Smooth muscle cell (in vitro differentiated cells): ENCODE data around the gene OR4N5. TPM values are rescaled to one million over a fixed set of nuclear protein-coding genes. Genes with fewer than 3 reads are reported as not detected.
"Not testable (repeated sequence)": the region's sequence is repeated elsewhere in the genome, so short reads cannot be mapped to it uniquely, and the experiment has no call there.

ENCODE experiments used
- DNase-seq: peaks from one replicate; lab custom pipeline; 2025; ENCODE audit not compliant: unreplicated experiment; lab: John Stamatoyannopoulos, UW
- H2AFZ ChIP-seq: fragments of 200-600 bp; sonication (generic); 2 replicates; pipeline ENCODE4 v1.6.0; 2016; ENCODE audit warnings: antibody characterized with exemption, low read depth, mild to moderate bottlenecking
- H3F3A ChIP-seq: fragments of 200-600 bp; sonication (generic); 2 replicates; pipeline ENCODE4 v1.6.0; 2017; ENCODE audit warnings: antibody characterized with exemption, low read depth
- H3K27ac ChIP-seq: fragments of 200-600 bp; sonication (generic); 2 replicates; pipeline ENCODE4 v1.5.1; 2016; ENCODE audit warnings: low read depth, mild to moderate bottlenecking
- H3K27me3 ChIP-seq: fragments of 200-600 bp; sonication (generic); 2 replicates; pipeline ENCODE4 v1.6.1; 2016; ENCODE audit warnings: low read depth, mild to moderate bottlenecking
- H3K36me3 ChIP-seq: fragments of 200-600 bp; sonication (generic); 2 replicates; pipeline ENCODE4 v1.5.1; 2016; ENCODE audit warnings: low read depth
- H3K4me1 ChIP-seq: fragments of 200-600 bp; sonication (generic); 2 replicates; pipeline ENCODE4 v1.5.1; 2016; ENCODE audit warnings: low read depth
- H3K4me2 ChIP-seq: fragments of 200-600 bp; sonication (generic); 2 replicates; pipeline ENCODE4 v1.6.0; 2016; ENCODE audit warnings: mild to moderate bottlenecking
- H3K4me3 ChIP-seq: fragments of 200-600 bp; sonication (generic); 2 replicates; pipeline ENCODE4 v1.5.1; 2016; ENCODE audit warnings: mild to moderate bottlenecking
- H3K79me2 ChIP-seq: fragments of 200-600 bp; sonication (generic); 2 replicates; pipeline ENCODE4 v1.6.0; 2016; ENCODE audit warnings: low read depth, mild to moderate bottlenecking
- H3K9ac ChIP-seq: fragments of 200-600 bp; sonication (generic); 2 replicates; pipeline ENCODE4 v1.6.0; 2016; ENCODE audit warnings: low read depth
- H3K9me3 ChIP-seq: fragments of 200-600 bp; sonication (generic); replicated peaks from 2 replicates; pipeline ENCODE4 v1.5.1; 2016; ENCODE audit warnings: low read depth
- H4K20me1 ChIP-seq: fragments of 200-600 bp; sonication (generic); 2 replicates; pipeline ENCODE4 v1.6.0; 2016; ENCODE audit warnings: low read depth
- WGBS: methylation state at CpG from one replicate; pipeline ENCODE4 v1.1.7; 2016; ENCODE audit warnings: low lambda C conversion rate; 5-methylcytosine and 5-hydroxymethylcytosine counted together
- polyA plus RNA-seq: library from polyadenylated mRNA; unstranded; fragments of >200 nt; fragmentation: Nextera tagmentation; extraction: Ambion mirVana; gene quantifications from 2 replicates; pipeline ENCODE4 v1.2.1, GENCODE V29; 2016
- total RNA-seq: library from RNA; depleted of rRNA; stranded (reverse); fragments of >200 nt; gene quantifications from 2 replicates; pipeline ENCODE4 v1.2.3, GENCODE V29; 2014
- TF ChIP-seq, protein P1 (sequence below): fragments of 200-600 bp; sonication (generic); IDR thresholded peaks from 2 replicates; pipeline ENCODE4 v1.5.1; 2017; ENCODE audit warnings: borderline replicate concordance, mild to moderate bottlenecking, antibody characterized with exemption; ENCODE audit not compliant: insufficient read depth, poor library complexity, severe bottlenecking

OR4N5 gene, protein sequence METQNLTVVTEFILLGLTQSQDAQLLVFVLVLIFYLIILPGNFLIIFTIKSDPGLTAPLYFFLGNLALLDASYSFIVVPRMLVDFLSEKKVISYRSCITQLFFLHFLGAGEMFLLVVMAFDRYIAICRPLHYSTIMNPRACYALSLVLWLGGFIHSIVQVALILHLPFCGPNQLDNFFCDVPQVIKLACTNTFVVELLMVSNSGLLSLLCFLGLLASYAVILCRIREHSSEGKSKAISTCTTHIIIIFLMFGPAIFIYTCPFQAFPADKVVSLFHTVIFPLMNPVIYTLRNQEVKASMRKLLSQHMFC
- total RNA-seq, result not detected in 2 replicates
- not detected in 2 replicates for polyA plus RNA-seq

DNA sequence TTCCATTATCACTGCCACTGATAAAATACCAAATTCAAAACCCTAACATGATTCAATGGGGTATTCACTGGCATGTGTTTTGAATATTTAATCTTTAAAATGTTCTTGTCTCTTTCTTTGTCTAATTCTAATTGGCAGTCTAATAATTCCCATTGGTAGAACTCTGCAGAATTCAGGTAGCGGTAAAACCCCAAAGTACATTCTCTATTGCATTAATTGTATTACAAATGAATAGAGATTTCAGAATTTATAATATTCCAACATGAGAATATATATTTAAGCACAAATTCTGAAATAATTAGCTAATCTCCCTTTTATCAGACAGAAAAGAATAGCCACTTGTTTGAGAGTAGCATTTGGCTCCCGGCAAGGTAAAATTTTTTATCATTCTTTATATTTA, at the start of gene OR4N5:
TSS of gene OR4N5 (plus strand) at position 301 of the 400 bp plus-strand sequence. CDS start 4,916 bp downstream, outside the sequence.
- no peak within 1 kb of the TSS for H3K9ac ChIP-seq
- TF ChIP-seq, protein P1, sequence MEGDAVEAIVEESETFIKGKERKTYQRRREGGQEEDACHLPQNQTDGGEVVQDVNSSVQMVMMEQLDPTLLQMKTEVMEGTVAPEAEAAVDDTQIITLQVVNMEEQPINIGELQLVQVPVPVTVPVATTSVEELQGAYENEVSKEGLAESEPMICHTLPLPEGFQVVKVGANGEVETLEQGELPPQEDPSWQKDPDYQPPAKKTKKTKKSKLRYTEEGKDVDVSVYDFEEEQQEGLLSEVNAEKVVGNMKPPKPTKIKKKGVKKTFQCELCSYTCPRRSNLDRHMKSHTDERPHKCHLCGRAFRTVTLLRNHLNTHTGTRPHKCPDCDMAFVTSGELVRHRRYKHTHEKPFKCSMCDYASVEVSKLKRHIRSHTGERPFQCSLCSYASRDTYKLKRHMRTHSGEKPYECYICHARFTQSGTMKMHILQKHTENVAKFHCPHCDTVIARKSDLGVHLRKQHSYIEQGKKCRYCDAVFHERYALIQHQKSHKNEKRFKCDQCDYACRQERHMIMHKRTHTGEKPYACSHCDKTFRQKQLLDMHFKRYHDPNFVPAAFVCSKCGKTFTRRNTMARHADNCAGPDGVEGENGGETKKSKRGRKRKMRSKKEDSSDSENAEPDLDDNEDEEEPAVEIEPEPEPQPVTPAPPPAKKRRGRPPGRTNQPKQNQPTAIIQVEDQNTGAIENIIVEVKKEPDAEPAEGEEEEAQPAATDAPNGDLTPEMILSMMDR, result no peak
- no peak within 1 kb of the TSS for H2AFZ ChIP-seq
- WGBS, result 77% methylated on average over 2 of the region's 2 CpGs
- no peak within 1 kb of the TSS for H3K4me2 ChIP-seq
- H4K20me1 ChIP-seq, result no peaks in the 10 kb centered on the region
- no peak for DNase-seq
- H3K36me3 ChIP-seq, result no peaks in the 10 kb centered on the region
- H3K4me3 ChIP-seq, result no peak within 1 kb of the TSS
- no peaks in the 10 kb centered on the region for H3F3A ChIP-seq
- H3K79me2 ChIP-seq, result no peaks in the 10 kb centered on the region
- no peaks in the 10 kb centered on the region for H3K27me3 ChIP-seq
- no peaks in the 10 kb centered on the region for H3K4me1 ChIP-seq
- no peak within 1 kb of the TSS for H3K27ac ChIP-seq
- H3K9me3 ChIP-seq, result peaks cover 13% of the 10 kb centered on the region

DNA sequence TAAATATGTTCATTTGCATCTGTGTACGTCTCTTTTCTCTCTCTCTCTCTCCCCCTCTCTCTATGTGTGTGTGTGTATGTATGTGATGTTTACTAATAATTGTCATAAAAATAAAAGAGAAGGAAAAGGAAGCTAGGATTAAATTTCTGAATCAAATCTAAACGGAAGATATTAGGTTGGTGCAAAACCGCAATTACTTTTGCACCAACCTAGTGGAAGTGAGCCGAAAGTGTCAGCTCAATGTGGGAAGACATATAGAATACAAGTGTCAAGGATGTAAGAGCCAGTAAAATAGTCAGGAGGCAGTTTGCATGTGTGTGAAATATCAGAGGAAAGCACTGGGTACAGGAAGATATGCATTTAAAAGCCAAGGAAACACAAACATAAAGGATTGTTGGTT, 46.6 kb upstream of the OR4N5 start:
- Histone ChIP-seq H3K27me3 (no peaks in the 10 kb centered on the region), H3K4me1 (no peaks in the 10 kb centered on the region), H3K4me3 (no peak overlapping the region), H3K9ac (no peak overlapping the region), H2AFZ (no peak overlapping the region), H3K79me2 (no peaks in the 10 kb centered on the region), H3K27ac (no peak overlapping the region), H4K20me1 (no peaks in the 10 kb centered on the region), H3K4me2 (no peak overlapping the region), H3K36me3 (no peaks in the 10 kb centered on the region), H3F3A (no peaks in the 10 kb centered on the region), H3K9me3 (peaks cover 16% of the 10 kb centered on the region)
- DNase-seq, result no peak
- WGBS, result 55% methylated on average over 4 of the region's 4 CpGs
- TF ChIP-seq, protein P1, result no peak

DNA sequence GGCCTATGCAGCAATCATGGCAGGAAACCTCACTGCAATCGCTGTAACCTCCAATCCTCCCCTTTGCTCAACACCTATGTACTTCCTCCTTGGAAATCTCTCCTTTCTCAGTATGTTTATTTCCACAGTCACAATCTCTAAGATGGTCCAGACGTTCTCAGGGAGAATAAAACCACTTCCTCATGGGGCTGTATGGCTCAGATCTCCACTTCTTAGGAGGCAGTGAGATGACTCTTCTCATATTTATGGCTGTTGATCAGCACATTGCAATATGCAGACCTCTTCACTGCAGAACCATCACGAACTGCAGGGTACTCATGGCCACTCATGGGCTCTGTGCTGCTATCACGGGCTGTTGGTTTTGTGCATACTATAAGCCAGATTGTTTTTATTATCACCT, 45.2 kb upstream of the OR4N5 start:
- Histone ChIP-seq H2AFZ (no peak overlapping the region), H3K4me3 (no peak overlapping the region), H3K36me3 (no peaks in the 10 kb centered on the region), H3K4me1 (no peaks in the 10 kb centered on the region), H3F3A (no peaks in the 10 kb centered on the region), H3K4me2 (no peak overlapping the region), H3K79me2 (no peaks in the 10 kb centered on the region), H3K27ac (no peak overlapping the region), H3K9ac (no peak overlapping the region), H3K9me3 (peaks cover 16% of the 10 kb centered on the region), H3K27me3 (no peaks in the 10 kb centered on the region), H4K20me1 (no peaks in the 10 kb centered on the region)
- DNase-seq, result no peak
- WGBS, result 37% methylated on average over 4 of the region's 4 CpGs
- TF ChIP-seq, protein P1, result no peak

DNA sequence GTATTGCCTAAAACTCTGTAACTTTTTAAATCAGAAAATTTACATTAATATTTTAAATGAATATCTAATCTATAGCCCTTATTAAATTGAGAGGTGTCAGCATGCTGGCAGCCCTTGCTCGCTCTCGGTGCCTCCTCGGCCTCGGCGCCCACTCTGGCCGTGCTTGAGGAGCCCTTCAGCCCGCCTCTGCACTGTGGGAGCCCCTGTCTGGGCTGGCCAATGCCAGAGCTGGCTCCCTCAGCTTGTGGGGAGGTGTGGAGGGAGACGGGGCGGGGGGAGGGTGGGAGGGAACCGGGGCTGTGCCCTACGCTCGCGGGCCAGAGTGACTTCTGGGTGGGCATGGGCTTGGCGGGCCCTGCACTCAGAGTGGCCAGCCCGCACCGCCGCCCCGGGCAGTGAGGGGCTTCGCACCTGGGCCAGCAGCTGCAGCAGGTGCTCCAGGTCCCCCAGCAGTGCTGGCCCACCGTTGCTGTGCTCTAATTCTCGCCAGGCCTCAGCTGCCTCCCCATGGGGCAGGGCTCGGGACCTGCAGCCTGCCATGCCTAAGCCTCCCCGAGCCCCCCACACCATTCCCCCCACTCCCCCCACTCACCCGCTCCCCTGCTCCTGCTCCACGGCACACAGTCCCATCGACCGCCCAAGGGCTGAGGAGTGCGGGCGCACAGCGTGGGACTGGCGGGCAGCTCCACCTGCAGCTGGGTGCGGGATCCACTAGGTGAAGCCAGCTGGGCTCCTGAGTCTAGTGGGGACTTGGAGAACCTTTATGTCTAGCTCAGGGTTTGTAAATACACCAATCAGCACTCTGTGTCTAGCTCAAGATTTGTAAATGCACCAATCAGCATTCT, 39.5 kb upstream of the OR4N5 start:
- not testable (repeated sequence) for H3K4me2 ChIP-seq, H3K9me3 ChIP-seq, H3K27ac ChIP-seq, H3K4me1 ChIP-seq, H2AFZ ChIP-seq, H3K27me3 ChIP-seq, H3K79me2 ChIP-seq, H3K36me3 ChIP-seq, H3K9ac ChIP-seq, H3K4me3 ChIP-seq, H3F3A ChIP-seq, DNase-seq, H4K20me1 ChIP-seq
- WGBS, result 88% methylated on average over 19 of the region's 32 CpGs
